Fibroblast of lung (primary cell): ENCODE data around the gene SLC25A41.

Source experiments
- CTCF ChIP-seq, 2 donors: IDR thresholded peaks in 1 of 2; conservative IDR thresholded peaks in 1 of 2; 1 replicate in 1 of 2; 2 replicates in 1 of 2; pipeline ENCODE4 v1.5.1; 2011 to 2012; ENCODE audit warnings: low read length in 2 of 2, control low read depth in 1 of 2, inconsistent platforms in 1 of 2, low read depth in 1 of 2, mild to moderate bottlenecking in 1 of 2
- EZH2 ChIP-seq: IDR thresholded peaks from 2 replicates; pipeline ENCODE4 v1.5.1; 2012; ENCODE audit warnings: low read length, control low read depth, mild to moderate bottlenecking; ENCODE audit errors: missing control alignments

DNA sequence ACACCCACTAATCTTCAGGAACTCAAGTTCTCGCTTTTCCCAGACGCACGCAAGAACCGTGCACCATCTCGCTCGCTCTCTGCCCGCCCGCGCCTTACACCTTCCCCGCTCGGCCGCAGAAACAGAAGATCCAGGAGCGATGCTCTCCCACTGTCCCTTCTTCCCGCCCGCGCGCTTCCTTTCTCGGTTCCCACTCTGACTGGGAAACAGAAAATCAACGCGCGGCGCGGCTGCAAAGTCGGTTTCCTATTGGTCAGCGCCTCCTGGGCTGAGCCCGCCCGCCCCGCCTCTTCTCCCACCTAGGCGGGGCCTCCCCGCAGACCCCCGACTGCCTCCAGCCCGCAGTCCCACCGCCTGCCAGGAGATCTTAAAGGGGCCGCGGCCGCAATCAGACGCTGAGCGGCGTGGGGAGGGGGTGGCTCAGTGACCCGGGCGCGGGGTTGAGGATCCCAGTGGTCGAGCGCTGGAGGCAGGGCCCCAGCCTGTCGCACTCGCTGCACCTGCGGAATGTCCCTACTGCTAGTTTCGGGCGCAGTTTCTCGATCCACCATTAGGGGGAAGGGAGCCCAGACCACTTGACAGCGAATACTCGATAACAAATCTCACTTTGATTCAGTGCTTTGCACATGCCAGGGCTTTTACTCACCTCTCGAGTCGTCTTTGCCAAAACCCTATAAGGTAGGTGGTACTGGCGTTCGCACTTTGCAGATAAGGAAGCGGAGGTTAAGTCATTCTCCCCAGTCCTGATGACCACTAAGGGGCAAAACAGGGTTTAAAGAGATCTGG lies 26.7 kb upstream of the SLC25A41 start:
- peak; percentile 46 to 59 for TF ChIP-seq CTCF (conservative IDR thresholded peaks at IDR 0.05 in 1 of 2, IDR thresholded peaks at IDR 0.05 in 1 of 2; ENCODE audit: low read depth in 1 of 2, low read length in 2 of 2)
- TF ChIP-seq EZH2: no peak
